Measurements from ENCODE around the gene TPD52L2.

The TPD52L2 gene

DNA sequence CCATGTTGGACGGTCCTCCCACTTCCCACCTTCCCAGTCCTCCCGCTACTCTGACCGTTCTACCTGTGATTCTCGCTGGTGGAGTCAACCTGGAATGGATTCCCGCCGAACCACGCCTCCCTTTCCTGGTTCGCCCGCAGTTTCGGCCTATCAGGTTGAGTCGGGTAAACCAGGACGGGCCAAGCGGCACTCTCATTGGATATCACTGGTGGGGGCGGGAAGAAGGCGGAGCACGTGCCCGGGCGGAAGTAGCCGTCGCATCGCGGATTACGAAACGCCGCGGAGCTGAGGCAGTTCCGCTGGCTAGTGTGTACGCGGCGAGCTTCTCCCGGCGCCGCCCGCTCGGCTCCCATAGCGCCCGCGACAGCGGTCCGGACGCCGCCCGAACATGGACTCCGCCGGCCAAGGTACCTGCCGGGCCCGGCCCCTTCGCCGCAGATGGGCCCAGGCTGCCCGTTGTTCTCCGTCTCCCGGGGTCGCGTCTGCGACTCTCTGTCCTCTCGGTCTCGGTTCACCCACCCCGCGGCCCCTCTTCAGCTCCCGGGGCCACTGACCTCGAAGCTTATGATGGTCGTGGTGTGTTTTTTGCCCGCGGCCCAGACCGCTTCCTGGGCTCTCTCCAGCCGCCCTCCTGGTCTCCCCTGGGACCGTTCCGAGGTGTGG, at the start of gene TPD52L2:
TPD52L2 (plus strand) TSS at position 293 of the 663 bp plus-strand sequence; CDS start at position 389, 96 bp downstream.
- DNase-seq (ENCODE audit: low spot score): peak; percentile 99

DNA sequence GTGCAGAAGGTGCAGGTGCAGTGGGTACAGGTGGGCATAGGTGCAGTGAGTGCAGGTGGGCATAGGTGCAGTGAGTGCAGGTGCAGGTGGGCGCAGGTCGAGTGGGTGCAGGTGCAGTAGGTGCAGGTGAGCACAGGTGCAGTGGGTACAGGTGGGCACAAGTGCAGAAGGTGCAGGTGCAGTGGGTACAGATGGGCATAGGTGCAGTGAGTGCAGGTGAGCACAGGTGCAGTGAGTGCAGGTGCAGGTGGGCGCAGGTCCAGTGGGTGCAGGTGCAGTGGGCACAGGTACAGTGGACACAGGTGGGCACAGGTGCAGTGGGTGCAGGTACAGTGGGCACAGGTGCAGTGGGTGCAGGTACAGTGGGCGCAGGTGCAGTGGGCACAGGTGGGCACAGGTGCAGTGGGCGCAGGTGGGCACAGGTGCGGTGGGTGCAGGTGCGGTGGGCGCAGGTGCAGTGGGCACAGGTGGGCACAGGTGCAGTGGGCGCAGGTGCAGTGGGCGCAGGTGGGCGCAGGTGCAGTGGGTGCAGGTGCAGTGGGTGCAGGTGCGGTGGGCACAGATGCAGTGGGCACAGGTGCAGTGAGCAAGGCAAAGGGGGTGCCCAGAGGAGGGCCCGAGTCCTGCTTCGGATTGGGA, 49.3 kb upstream of the TPD52L2 start:
- DNase-seq (ENCODE audit: low spot score): no peak

DNA sequence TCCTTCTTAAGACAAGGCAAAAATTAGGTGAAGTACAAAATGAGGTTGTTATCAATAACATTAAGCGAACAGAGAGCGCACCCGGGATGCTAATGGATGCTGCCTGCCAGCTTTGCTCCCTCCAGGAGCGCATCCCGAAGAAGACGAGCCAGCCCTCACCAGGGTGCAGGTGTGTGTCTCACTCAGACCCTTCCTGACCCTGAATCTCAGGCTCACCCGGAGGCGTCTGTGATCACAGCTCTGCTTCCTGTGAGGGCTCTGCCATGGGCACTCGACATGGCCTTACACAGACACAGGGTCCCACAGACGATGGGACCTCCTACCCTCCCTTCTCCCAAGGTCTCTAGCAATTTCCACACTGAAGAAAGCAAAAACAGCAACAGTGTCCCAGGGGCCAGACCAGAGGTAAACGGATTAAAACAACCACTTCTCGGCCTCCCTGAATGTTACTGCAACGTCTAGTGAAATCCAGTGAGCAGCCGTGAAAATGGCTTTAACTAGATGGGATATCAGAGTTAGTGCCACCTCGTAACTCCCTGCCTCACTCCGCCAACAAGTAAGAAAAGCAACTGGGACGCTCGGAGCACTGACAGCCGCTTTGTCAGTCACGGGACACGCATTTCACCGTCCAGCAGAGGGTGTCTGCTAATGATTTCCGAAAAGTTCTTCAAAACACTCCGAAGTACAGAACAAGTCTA, 45.7 kb upstream of the TPD52L2 start:
- DNase-seq (ENCODE audit: low spot score): peak; percentile 23

DNA sequence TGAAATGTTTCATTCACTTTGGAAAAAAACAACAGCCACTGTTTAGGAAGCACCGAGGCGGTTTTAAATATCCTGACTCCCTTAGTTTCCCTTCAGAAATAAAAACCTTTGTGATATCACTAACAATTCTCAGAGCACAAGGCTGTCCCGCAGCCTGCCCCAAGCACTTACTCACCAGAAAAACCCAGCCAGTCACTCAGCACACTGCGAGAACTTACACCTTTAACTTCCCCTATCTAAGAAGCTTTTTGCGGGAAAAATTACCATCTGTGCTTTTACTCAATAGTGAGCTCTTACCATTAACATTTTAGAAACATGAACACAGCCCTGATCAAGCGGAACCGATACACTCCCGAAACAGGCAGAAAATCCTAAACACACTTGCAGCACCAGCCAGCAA, 43.3 kb upstream of the TPD52L2 start:
- no peak for DNase-seq (ENCODE audit: low spot score)

DNA sequence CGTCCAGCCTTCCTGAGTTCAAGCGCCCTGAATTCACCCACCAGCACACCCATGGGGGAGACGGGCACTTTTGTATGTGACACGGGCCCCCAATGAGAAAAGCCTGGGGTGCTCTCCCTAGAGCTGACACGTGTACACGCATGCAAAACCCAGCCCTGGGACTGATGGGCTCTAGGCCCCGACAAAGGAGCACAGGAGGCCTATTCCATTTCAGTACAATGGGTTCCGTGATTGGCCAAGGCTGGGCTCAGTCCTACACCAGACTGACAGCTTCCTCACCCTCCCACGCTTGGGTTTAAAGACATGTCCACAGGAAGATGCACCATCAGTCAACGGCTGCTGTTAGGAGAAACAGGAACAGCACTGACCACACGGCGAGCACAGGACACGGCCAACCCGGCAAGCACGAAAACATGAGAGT, 42.8 kb upstream of the TPD52L2 start:
- no peak for DNase-seq (ENCODE audit: low spot score)

DNA sequence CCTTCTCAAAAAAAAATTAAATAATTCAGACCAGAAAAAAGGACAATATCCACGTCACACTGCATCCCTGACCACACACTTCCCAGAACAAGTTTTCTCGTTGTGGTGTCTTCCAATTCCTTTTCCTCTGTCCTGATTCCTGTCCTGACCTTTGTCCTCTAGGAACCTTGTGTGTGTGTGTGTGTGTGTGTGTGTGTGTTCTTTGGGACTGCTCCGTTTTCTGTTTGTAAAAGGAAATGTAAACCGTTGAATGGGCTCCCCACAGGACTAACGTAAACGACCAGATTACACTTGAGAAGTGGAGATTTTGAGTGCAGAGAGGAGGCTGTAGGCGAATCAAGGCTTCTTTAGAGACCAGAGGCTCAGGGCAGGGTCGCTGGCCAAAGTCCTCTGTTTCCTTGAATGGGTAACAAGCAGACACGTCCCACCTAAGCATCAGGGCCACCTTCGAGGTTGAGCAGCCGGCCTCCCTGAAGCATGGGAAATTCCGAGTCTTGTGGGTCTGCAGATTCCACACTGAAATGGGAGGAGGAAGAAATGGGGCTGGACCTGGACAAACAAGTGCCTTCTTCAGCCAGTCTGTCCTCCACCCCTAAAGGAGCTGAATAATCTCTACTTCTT, 41.3 kb upstream of the TPD52L2 start:
- DNase-seq (ENCODE audit: low spot score): no peak

DNA sequence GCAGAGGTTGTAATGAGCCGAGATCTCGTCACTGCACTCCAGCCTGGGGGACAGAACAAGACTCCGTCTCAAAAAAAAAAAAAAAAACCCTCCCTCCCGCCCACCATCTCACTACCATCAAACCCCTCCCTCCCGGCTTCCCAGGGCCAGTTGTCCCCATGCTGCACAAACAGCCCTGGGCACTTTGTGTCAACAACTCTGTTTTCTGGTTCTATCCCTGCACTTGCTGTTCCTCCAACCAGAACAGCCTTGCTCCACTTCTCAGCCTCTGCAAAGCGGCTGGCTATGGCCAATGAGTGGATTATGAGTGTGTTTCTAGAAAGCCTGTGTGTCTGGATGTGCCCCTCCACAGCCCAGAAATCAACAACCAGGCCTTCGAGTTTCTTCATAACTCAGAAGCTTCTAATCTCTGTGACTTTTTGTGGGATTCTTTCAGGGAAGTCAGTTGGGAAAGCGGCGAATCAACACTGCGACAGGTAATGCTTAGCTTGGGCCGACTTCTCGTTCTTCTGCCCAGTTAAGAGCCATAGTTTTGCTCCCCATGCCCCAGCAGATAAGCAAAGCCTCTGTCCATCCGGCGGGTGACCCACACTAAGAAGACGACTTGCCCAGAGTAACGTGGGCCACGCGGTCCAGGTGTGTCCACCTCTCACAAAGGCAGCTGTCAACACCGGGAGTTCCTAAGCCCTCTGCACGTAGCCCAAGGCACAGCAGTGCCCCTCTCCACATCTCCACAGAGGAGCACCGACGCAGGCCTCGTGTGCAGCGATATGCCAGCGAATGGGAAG, 39.5 kb upstream of the TPD52L2 start:
- no peak for DNase-seq (ENCODE audit: low spot score)

DNA sequence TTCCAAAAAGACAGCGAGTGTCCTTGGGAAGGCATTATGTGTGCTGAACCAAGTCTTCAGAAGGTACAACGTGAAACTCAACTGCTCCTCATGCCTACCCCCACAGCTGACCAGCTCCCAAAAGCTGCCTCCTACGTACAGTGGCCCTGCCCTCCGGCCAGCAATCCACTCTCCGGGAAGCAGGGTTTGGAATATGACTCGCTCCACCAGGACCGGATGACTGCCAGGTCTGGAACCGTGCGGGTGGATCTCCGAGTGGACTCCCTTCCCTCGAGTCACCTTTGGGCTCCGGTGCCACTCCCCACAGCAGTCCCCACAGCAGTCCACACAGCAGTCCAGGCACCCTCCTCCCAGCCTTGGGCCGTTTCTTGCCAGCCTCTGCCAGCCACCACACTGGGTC, 38.3 kb upstream of the TPD52L2 start:
- DNase-seq (ENCODE audit: low spot score): no peak

DNA sequence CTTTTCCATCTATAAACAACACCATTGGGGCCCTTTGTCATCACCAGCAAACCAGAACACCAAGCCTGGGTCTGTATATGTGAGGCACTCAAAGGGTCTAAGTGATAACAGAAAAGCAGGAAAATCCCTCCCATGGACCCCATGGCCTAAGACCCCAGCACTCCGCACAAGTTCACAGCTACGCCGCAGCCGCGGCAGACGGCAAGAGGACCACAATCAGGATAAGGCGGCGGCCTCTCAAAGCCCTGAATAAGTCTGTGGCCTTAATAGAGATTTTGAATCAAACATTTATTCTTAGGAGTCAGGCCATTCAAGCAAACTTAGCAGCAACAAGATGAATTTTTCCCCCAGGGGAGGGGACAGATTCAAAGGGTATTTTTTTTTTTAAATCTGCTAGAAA, 36.9 kb upstream of the TPD52L2 start:
- no peak for DNase-seq (ENCODE audit: low spot score)

DNA sequence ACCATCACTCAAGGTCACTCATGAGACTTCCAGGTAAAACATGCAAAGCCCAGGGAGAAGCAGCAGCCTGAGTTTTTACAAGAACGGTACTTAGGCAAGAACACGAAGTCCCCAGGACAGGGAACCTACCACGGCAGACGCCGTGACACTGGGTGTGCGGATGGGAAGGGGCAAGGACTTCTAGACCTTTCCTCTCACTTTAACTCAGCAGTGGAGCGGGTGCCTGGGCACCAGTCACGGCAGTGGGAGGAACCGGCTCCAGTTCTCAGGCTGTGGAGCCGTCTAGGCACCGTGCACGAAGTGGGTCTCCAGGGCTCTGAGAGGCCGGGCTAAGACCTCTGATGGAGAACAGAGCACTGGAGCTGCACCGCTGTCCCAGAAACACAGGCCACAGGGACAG, 36.5 kb upstream of the TPD52L2 start:
- DNase-seq (ENCODE audit: low spot score): no peak

DNA sequence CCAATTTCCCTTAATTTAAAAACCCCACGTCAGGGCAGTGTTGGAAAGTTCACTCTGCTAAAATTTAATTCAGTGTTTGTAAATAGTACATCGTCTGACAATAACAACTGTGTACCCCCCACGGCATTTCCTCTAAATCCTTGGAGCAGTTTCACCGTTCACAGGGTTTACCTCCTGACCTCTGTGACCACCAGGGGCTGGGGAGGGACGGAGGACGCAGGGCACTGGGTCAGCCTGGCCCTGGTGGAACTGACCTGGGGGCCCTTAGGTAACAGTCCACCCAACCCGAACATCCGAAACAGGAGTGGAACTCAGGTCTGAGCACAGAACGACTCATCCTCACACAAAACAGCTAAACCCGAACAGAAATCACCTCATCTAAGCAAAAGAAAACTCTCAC, 36.1 kb upstream of the TPD52L2 start:
- no peak for DNase-seq (ENCODE audit: low spot score)

DNA sequence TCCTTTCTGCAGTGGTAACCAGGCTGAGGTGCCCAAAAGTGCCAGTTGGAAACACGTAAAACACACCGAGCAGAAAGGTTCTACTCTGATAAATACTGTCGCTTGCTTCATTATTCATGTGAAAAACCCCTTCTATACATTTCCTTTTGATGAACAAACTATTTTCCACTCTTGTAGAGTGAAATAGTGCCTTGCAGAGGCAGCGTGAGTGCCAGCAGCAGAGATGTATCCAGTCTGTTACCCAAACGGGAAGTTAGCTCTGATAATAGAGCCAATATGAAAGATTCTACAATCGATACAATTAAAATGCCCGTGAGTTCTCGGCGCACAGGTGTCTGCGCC, 35.5 kb upstream of the TPD52L2 start:
- DNase-seq (ENCODE audit: low spot score): no peak

DNA sequence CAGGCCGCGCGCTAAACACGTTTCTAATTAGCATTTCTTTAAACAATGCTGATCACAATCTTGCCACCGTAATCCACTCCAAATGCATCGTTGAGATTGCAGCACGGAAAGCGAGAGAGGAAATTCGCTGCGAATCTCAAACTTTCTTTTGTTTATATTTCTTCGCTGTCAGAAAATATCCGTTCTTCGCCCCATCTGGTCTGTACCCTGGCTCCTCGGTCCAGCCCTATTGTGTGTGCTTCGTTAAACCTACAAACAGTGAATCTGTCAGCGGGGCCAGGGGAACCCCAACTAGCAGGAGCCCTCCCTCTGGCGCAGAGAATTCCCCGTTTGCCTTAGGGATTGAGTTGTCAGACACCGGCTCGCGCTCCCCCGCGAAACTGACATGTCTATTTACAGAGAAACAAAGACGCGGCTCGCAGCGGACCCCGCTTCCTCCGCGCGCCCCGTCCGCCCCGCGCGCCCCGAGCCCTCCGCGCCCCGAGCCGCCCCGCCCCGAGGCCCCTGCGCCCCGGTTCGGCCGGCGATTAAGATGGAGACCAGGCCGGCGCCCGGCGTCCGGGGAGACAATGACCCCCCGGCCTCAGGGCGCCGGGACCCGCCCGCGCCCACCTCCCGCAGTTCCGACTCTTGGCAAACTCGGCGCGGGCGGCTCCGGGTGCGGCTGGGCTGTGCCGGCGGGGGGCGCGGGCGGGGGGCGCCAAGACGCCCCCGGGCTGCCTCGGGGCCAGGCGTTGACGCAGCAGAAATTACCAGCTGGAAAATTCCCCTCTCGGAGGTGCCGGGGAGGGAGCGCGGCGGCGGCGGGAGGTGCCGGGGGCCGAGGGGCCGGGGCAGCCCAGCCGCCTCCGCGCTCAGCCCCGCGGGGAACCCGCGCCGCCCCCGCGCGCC, 34.9 kb upstream of the TPD52L2 start:
- no peak for DNase-seq (ENCODE audit: low spot score)

DNA sequence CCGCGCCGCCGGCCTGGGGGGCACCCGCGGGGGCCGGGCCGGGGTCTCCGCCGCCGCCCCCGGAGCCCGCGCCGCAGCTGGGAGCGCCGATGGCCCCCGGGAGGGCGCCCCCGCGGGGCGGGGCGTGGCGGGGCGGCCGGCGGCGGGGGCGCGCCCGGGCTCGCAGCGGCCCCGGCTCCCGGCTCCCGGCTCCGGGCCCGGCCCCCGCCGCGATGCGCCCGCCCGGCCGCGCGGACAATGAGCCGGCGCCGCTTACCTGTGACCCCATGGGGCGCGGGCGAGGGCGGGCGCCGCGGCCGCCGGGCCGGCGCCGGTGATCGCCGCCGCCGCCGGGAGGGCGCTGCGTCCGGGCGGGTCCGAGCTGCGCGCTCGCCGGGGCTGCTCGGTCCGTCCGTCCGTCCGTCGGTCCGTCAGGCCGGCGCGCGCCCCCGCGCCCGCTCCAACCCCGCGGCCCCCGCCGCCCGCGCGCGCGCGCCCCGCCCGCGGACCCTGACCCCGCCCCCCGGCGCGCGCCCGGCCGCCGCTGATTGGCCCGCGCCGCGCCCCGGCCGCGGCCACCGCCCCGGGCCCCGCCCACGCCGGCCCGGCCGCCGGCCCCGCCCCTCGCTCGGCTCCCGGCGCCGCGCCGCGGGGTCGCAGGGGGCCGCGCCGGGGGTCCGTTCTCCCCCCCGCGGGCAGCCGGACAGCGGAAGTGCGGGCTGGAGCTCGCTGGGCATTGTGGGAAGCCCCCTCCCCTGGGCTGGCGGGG, 34.1 kb upstream of the TPD52L2 start, which contains the start of gene ZBTB46:
ZBTB46 (minus strand) TSS at position 424 of the 748 bp plus-strand sequence. CDS start 40,507 bp downstream, outside the sequence.
- DNase-seq (ENCODE audit: low spot score): peak; percentile 69

DNA sequence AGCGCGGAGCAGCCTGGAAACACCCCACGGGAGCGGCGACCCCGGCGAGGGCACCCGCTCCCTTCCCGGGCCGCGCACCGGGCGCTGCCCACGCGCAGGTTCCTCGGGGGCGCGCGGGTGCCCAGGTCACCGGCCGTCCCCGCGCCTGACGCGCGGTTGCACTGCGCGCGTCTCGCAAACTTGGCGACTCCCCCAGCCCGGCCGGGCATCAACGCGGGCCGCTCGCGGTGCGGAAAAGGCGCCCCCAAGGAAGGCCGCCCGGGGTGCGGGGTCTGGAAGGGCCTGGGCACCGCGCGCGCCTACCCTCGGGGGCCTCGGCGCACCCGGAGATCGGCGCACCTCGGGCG, 33.5 kb upstream of the TPD52L2 start:
- DNase-seq (ENCODE audit: low spot score): no peak

DNA sequence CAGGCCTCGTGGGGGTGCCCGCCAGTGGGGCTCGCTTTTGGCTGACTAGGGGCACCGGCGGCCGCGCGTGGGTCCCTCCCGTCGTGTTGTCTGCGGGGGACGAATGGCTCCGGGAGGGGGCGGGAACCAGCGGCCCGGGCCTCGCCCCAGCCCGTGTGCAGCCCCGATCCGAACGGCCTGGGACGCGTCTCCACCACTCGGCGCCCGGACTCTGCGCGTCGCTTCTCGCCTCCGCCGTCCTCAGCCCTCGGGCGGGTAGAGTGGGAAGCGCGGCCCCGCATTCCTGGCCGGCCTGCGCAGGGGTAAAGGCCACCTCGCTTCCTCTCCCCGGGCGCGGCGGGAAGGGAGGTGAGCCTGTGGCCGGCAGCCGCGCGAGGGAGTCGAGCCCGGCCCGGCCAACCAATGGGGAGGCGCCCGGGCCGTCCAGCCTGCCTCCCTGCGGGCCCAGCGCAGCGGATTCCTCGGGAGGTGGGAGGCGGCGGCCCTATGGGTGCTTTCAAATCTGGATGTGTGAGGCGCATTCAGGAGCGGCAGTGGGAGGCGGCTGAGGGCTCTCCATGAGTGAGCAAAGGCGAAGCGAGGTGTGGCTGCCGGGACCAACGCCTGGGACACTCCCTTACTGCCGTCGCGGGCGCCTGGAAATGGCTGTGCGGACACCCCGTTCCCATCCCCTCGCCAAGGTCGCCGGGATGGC, 32.9 kb upstream of the TPD52L2 start:
- peak; percentile 6 for DNase-seq (ENCODE audit: low spot score)

DNA sequence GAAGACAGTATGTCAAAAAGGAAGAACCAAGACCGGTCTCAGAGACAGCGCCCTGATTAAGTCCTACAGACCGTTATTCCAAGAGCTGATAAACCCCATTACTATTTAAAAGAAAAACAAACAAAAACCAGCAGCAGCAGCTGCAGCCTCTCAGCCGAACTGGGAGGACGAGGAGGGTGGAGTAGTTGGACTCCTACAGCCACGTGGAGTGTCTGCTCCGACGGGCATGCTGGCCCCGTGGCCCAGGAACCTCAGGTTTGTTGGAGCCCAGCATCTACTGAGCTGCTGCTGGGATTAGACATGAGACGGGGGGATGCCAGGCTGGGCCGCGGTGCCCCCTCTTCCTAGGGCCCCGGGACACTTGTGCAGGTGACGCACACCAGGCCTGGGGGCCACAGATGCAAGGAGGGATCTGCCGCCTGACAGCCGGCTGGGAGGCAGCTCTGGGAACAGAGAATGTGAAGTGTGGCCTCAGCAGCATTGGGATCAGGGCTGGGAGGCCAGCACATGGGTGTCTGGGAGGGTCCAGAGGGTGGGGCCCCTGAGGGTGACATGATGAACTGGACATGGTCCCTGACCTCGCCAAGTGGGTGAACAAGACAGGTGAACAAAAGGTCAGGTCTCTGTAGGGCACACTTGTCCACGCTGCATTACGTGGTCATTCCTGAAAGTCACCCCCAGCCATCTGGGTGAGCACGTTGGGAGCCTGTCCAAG, 31.1 kb upstream of the TPD52L2 start:
- no peak for DNase-seq (ENCODE audit: low spot score)

DNA sequence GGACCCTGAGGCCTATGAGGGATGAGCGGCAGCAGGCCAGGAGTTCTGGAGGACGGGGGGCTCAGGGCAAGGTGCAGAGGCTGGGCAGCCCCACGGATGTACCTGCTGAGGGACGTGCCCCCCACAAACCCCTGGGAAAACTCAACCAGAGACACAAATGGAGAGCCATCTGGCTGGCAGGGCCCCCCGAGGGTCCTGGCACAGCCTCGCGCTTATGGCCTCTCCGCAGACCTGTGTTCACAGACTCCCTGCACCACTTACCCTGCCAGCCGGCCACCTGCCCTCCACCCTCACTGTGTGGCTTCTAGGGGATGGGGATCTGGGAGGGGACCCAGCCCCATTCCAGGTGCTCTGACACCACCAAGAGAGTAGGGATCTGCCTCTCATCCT, 30.6 kb upstream of the TPD52L2 start:
- no peak for DNase-seq (ENCODE audit: low spot score)

Measured in LoVo (cell line).